Measurements from ENCODE around the gene GRM1. TPM values are rescaled to one million over a fixed set of nuclear protein-coding genes. Genes with fewer than 3 reads are reported as not detected.

GRM1 gene
- total RNA-seq, 4 donors from 2014 or later, result 0.13 TPM; not detected in 3

DNA sequence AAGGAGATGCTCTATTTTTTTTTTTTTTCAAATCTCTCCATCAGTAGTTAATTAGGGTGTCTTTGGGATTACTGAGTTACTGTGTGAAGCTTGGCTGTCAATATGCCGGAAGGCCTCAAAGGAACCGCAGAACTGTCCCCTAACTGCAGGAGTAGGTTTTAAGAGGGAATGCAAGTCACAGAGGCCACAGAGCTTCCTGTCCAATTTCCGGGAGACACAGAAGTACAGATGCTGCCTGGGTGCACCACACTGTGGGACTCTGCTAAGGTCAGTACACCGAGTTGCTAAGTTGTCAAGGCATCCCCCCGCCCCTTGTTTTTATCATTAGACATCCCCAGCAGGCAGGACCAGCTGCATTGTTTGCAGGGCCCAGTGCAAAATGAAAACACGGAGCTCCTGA lies 394.6 kb downstream of the GRM1 start:
- Histone ChIP-seq H3K27me3 (no peaks in the 10 kb centered on the region), H3K4me1 (no peaks in the 10 kb centered on the region), H3K4me3 (no peak overlapping the region), H3K9me3 (peaks cover 0 to 4% (median 0%) of the 10 kb centered on the region in 3 donors), H3K27ac (no peak overlapping the region), H3K36me3 (no peaks in the 10 kb centered on the region)
- no peak for ATAC-seq
- 77% methylated on average over 3 of the region's 6 CpGs; no CpG with 5 or more reads in 1 of the 2 donors for WGBS, 2 donors (ENCODE audit: low coverage in 1 of 2)
- no peak for TF ChIP-seq POLR2AphosphoS5 (IDR thresholded peaks at IDR 0.05)
- no peak for TF ChIP-seq POLR2A (IDR thresholded peaks at IDR 0.05)
- no peak for TF ChIP-seq CTCF (IDR thresholded peaks at IDR 0.05)
- no peak for TF ChIP-seq EP300 (IDR thresholded peaks at IDR 0.05)

DNA sequence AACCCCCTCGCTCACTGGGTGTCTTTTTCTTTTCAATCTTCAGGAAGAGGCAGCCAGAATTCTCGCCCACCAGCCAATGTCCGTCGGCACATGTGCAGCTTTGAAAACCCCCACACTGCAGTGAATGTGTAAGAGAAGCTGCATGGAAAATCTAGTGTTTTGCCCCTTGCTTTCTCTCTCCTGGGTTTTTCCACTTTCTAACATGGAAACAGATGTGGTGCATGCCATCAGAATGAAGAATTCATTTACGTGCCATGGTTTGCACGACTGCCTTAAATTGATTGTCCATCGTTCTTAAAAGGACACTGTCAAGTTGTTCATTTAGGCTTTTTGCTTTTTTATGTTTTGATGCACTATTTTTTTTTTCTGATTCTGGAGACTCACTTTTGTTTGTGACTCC lies 397.7 kb downstream of the GRM1 start:
- WGBS, 2 donors (ENCODE audit: low coverage in 1 of 2), result 72 to 85% methylated on average over 6 of the region's 7 CpGs
- TF ChIP-seq POLR2A (IDR thresholded peaks at IDR 0.05) (no peak), CTCF (IDR thresholded peaks at IDR 0.05) (no peak), POLR2AphosphoS5 (IDR thresholded peaks at IDR 0.05) (no peak), EP300 (IDR thresholded peaks at IDR 0.05) (no peak)

GRCh38 chr6:146429831-146430230 lies 401.0 kb downstream of the GRM1 start:
- TF ChIP-seq POLR2AphosphoS5 (IDR thresholded peaks at IDR 0.05) (no peak), POLR2A (IDR thresholded peaks at IDR 0.05) (no peak), EP300 (IDR thresholded peaks at IDR 0.05) (no peak), CTCF (IDR thresholded peaks at IDR 0.05) (no peak)
- Histone ChIP-seq H3K4me3 (no peak overlapping the region), H3K27ac (no peak overlapping the region), H3K4me1 (peaks cover 0 to 11% (median 4%) of the 10 kb centered on the region in 3 donors), H3K9me3 (no peaks in the 10 kb centered on the region), H3K36me3 (no peaks in the 10 kb centered on the region), H3K27me3 (peaks cover 12% of the 10 kb centered on the region)
- ATAC-seq, result no peak
- WGBS, 2 donors (ENCODE audit: low coverage in 1 of 2), result 96 to 97% methylated on average over 4 of the region's 4 CpGs

More for the DNA sequence above, 397.7 kb downstream of the GRM1 start:
- Histone ChIP-seq H3K27ac (no peak overlapping the region), H3K9me3 (no peaks in the 10 kb centered on the region), H3K4me3 (no peak overlapping the region), H3K4me1 (no peaks in the 10 kb centered on the region), H3K36me3 (no peaks in the 10 kb centered on the region), H3K27me3 (no peaks in the 10 kb centered on the region)
- no peak for ATAC-seq

GRCh38 chr6:146433881-146434731 lies 405.2 kb downstream of the GRM1 start:
- no peaks in the 10 kb centered on the region for H3K36me3 ChIP-seq
- 0 to 4% methylated on average over 1 to 5 of the region's 59 CpGs for WGBS, 2 donors (ENCODE audit: low coverage in 1 of 2)
- H3K4me1 ChIP-seq, result peaks cover 0 to 13% (median 4%) of the 10 kb centered on the region in 3 donors
- peak overlapping the region; percentile 5 to 50 for H3K4me3 ChIP-seq
- TF ChIP-seq EP300 (IDR thresholded peaks at IDR 0.05), result no peak
- TF ChIP-seq POLR2AphosphoS5 (IDR thresholded peaks at IDR 0.05), result no peak
- no peak for TF ChIP-seq CTCF (IDR thresholded peaks at IDR 0.05)
- no peak for TF ChIP-seq POLR2A (IDR thresholded peaks at IDR 0.05)
- H3K9me3 ChIP-seq, result no peaks in the 10 kb centered on the region
- H3K27me3 ChIP-seq, result peaks cover 20% of the 10 kb centered on the region
- H3K27ac ChIP-seq, result no peak overlapping the region
- ATAC-seq, result peak; percentile 30
